ENCODE results near the gene UBE2E2.

UBE2E2 gene

DNA sequence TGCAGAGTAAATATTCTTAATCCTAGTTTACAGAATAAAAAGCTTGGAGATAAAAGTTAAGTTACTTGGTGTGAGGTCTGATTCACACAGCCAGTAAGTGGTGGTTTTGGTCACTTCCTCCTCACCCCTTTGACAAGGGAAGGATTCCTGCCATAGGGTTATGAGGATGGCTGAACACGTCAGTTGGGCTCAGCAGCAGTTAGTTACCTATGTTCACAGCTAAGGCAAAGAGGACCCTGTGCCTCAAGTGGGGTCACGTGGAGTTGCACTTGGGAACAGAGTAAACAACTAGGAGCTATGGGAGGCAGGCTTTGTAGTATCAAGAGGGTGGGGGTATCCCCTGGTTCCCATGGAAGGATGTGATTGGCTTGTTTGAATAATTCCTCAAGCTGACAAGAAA is 232.2 kb downstream of the UBE2E2 start:
- no peak for DNase-seq

DNA sequence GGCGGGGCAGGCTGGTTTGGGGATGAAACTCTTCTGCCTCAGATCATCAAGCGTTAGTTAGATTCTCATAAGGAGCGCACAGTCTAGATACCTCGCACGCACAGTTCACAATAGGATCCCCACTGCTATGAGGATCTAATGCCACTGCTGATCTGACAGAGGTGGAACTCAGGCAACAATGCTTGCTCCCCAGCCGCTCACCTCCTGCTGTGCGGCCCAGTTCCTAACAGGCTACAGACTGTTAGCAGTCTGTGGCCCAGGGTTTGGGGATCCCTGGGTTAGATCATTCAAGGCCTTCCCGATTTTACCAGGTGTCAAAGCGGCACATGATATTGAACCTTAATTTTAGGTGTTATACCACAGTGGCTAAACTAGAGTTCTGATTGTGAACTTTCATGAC is 232.8 kb downstream of the UBE2E2 start:
- no peak for DNase-seq

DNA sequence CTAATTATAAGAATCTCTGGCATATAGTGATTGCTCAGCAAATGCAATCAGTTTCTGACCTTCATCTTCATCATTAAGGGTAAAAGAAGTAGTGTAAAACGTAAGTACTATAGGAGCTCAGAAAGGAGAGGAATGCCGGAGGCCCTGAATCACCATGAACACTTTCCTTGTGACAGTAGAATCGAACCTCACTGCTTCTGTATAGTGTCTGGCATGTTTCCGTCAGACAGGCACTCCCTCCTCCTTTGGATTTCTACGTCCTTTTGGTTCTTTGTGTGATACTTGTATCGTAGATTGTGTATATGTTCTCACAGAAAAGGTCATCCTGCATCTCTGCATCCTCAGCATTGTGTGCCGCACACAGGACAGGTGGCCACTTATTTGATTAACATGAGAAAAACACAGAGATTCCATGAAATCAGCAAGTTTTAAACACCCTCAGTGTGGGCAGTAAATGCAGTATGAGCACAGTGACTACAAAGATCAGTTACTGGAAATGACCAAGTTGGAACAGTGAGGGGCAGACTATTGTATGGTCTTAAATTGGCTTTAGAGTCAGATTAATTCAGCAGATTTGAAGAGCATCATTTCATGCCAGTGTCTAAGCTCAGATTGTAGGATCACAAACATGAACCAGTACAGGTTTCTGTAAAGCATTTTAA is 234.5 kb downstream of the UBE2E2 start:
- no peak for DNase-seq

DNA sequence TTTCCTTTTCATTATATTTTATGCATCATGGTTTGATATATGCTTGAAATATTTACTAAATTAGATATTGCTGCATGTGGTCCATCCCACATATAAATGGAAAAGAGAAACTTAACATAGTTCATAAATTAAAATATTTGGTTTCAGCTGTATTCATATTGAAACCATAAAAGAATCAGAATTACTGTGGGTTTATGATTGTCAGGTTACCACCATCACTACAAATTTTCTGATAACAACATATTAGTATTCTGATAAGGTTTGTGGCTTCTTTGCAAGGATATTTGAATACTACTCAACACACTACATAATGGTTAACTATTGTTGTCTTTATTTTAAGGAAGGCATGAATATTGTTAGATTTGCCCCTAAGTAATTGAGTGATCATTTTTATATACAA is 235.5 kb downstream of the UBE2E2 start:
- no peak for DNase-seq

DNA sequence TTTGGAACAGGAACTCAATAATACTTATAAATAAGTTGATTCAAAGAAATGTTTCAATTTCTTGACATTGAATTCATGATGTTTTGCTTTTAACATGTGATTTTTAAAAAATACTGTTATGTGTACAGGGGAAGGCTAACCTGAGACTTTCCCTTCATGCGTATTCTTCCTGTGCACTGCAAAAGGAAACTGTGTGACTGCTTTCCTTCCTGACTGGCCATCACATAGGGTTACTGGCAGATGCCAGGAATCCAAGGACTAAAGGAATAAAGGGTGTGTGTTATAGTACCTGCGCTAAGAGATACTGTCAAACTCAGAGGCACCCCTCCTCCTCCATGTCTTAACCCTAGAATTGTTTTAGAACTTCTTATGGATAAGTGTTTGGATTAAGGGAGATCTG is 236.0 kb downstream of the UBE2E2 start:
- DNase-seq, result no peak

DNA sequence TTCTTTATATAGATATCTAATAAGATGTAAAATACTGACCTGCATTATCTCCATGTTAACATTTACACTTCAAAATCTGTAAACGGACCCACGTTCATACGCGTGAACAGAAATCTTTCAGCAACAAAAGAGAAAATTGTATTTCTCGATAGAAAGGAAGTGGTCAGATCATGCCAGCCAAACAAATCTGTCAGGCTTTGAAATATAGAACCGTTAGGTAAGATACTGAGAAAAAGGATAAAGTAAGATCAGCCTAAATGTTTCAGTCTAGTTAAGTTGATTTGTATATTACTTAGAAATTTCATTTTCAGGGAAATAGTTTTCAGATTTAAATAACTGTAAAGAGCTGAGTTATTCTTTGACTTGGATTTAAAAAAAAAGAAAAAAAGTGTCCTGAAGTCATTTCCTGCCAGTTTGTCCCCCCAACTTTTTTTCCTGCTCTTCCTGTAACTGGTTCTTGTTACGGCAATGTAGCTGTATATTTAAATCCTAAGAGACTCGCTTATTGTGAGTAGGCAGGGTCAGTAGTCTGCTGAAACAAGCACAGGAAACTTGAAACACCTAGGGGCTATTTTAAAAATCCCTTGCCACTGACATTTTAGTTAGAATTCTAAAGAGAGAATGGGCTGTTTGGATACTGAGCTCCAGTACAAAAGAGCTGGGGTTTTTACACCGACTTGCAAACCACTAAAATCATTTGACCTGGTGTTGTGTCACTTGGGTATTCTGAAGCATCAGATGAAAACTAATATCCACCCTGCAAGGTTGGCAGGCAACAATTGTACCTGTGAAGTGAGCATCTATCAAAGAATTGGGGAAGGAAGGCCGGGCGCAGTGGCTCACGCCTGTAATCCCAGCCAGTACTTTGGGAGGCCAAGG is 237.5 kb downstream of the UBE2E2 start:
- no peak for DNase-seq

DNA sequence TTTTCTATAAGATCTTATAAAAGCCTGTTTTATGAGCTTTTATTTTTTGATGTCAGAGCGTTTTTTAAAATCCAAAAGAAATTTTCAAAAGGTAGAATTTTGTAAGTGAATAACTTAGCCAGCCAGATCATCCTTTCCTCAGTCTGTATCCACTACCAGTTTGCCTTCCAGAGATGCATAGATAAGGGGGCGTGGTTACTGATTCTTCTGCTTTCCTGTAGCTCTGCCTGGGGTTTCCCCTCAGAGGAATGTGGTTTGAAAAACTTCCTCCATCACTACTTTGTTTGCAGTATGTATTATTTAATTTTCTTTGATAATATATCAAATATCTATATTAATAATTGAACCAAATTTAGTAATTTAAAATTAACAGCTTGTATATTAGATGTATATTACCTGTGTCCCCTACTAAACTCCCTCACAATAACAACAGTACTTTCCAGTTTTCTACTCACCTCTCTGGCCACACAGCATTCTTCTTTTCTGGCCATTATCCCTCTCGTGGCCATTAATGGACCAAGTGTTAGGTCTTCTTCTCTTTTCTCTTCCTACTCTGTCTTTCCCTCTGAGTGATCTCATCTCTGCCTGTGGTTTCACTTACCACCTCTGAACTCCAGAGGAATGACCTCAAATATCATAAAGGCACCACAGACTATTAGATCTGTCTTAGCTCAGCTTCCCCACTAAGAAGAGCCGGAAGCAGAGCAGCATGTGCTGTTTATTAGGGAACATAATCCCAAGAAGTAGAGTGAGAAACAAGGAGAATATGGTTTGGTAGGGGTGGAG is 239.7 kb downstream of the UBE2E2 start:
- DNase-seq, result no peak

DNA sequence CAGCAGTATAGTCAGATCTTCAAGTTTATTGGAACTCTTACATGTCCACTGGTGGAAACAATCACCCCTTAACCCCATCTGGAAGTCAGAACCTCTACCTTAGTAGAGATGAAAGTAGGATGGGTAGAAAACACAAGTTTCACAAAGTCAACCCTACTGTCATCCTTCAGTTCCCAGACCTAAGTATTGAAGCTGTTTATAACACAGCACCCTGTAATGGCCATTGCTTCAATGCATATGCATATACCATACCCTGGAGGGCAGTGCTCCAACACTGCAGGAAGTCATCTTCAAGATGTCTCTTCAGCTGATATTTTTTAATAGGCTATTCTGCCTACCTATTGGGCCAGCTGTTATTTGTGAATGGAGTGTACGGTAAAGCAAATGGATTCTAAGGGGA is 241.3 kb downstream of the UBE2E2 start:
- no peak for DNase-seq

DNA sequence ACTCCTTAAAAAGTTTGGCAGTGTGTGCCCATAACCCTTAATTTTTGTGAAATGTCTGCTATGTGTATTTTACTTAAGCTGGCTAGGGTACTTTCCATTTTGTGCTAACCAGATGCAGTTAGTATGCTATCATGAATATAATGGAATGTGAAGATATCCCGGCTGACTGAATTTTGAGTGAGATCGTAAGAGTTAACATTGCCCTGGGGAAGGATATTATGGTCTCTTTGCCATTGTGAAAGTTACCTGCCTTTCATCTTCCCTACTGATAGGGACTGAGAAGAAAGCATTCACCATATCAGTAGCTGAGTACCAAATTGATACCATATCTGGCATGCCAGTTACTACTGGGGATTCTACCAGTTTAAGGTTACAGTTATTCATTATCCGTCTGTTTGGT is 243.2 kb downstream of the UBE2E2 start:
- no peak for DNase-seq

DNA sequence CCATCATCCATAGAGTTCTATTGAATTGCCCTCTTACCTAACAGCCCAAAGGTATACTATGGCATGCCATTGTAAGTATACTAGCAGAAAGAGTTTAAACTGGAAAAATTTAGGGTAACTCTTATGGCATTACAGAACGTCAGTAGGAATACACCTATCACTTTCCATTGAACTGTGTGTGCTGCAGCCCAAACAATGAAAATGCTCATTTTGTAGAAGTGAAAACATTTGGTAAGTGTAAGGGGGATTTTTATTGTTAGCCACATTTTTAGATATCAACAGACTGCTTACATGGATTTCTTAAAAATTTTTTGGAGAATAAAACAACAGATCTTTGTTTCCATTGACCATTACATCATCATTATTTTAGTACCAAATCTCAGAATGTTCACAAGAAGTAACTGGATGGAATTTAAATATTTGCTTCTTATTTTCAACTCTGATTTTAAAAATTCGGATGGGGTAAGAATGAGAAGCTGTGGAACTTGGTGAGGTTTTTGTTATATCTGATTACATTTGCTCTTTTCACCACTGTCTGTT is 245.9 kb downstream of the UBE2E2 start:
- DNase-seq, result no peak

DNA sequence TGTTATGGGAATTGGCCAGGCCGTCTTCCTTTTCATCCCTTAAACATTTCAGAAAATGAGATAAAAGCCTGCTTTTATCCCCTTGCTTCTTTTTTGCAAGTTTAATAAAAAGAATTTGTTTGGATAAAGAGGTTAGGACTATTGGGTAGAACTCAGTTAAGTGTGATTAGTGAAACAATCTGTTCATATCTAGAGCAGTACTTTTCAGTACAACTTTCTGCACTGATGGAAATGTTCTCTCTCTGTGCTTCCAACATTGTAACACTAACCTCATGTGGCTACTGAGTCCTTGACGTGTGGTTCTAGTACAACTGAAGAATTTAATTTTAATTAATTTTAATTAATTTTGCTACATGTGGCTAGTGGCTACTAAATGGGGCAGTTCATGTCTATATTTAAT is 246.9 kb downstream of the UBE2E2 start:
- no peak for DNase-seq

DNA sequence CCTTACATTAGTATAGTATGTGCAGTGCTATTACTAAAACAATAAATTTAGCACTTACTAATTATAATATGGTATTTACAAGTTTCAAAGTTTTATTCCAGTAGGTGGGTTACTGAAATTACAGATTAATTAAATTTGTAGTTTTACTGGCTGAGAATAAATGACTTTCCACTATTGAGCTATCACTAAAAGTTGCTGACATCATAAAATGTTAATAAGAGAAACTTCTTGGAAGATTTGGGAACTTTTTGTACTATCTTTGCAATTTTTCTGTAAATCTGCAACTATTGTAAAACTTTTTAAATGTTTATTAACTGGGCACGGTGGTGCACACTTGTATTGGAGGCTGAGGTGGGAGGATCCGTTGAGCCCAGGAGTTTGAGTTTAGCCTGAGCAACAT is 247.7 kb downstream of the UBE2E2 start:
- DNase-seq, result no peak

DNA sequence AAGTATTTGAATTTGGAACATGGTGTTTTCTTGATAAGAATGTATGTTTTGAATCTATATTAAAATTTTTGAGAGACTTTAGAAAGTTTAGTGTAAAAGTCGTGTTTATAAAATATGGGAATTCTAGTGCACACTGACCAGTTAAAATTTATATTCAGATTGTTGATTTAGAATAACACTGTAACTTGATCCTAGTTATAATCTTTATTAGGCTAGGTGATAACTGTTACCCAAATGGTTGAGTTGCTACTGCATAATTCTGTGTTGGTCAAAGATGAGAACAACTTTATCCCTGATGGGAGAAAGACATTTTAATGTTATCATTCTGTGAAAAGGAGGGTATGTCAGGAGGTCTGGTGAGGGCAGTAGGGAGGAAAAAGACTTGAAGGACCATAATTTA is 249.3 kb downstream of the UBE2E2 start:
- DNase-seq, result no peak

DNA sequence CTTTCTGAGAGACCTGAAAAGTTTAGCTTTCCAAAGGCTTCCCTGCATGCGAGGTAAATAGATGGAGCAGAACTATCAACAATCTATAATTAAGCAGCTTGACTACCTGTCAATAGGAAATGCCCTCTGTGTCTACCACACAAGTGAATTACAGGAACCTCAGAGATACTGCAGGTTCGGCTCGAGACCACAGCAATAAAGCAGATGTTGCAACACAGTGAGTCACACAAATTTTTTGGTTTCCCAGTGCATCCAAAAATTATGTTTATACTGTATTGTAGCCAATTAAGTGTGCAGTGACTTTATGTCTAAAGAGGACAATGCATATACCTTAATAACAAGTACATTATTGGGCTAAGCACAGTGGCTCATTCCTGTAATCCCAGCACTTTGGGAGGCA is 252.0 kb downstream of the UBE2E2 start:
- no peak for DNase-seq

DNA sequence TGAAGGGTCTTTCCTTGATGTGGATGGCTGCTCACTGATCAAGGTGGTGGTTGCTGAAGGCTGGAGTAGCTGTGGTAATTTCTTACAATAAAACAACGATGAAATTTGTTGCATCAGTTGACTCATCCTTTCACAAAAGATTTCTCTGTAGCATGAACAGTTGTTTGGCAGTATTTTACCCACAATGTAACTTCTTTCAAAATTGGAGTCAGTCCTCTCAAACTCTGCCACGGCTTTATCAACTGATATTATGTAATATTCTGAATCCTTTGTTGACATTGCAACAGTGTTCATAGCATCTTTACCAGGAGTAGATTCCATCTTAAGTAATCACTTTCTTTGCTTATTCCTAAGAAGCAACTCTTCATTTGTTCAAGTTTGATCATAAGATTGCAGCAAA is 252.6 kb downstream of the UBE2E2 start:
- DNase-seq, result no peak

DNA sequence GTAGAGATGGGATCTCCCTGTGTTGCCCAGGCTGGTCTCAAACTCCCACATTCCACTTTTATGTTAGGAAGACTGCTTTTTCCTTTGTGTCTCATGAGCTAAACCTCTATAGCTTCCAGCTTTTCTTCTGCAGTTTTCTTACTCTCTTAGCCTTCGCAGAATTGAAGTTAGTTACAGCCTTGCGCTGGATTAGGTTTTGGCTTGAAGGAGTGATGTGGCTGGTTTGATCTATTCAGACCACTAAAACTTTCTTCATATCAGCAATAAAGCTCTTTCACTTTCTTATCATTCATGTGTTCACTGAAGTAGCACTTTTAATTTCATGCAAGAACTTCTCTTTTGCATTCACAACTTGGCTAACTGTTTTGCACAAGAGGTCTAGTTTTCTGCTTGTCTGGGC is 254.6 kb downstream of the UBE2E2 start:
- DNase-seq, result no peak

DNA sequence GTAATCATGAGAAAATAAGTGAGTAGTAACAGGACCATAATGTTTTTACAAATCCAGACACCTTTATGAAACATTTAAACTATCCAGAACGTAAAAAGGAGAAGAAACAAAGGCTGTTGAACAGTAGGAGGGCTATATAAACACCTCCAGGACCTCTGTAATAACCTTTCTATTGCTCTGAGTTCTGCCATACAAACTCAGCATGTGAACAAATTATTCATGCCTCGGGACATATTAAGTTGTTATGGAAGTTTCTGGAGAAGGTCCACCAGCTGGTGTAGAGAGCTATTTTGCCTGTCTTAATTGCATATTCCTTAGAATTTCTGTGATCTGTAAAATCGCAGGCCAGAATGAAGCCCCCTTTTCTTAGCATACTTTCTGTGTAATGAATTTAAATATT is 256.3 kb downstream of the UBE2E2 start:
- no peak for DNase-seq

DNA sequence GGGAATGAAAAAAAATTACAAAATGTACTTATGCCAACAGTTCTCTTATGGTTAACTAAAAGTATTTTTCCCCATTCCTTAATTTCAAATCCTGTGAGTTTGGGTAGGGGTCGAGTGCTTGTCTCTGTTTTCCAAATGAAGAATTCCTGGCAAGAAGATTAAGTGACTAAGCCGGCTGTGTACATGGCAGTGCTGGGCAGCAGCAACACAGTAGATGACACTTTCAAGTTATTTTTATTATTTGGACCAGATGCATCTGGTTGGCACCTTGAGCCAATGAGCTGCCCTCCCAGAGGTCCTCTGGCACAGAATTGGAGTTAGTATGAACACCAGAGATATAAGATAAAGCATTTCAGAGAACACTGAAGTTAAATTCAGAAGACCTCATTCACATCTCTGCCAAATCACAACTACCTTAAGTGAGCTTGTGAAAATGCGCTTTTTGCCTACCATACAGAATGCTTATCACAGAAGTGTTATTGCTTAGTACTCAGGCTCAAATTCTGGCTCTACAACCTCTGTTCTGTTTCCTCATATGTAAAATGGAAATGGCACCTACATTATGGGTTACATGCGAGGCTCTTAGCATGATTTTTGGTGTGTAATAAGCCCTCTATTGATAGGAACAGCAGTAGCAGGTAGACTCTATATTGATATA is 256.9 kb downstream of the UBE2E2 start:
- DNase-seq, result no peak

DNA sequence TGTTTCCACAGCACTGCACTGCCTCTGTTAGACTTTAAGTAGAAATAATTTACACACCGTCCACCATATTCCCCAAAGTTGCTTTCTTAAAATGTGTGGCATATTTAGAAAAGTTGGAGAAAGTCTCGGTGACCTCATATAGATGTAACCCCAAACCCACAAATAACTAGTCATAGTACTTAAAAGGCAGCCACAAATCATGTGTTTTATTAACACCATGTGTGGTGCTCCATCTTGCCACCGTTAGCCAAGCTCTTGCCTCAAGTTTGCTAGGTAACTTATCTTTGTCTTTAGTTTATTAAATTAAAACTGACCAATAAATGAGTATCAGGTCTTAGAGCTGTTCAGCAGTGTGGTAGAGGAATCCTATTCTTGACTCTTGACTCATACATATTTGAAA is 257.9 kb downstream of the UBE2E2 start:
- DNase-seq, result no peak

DNA sequence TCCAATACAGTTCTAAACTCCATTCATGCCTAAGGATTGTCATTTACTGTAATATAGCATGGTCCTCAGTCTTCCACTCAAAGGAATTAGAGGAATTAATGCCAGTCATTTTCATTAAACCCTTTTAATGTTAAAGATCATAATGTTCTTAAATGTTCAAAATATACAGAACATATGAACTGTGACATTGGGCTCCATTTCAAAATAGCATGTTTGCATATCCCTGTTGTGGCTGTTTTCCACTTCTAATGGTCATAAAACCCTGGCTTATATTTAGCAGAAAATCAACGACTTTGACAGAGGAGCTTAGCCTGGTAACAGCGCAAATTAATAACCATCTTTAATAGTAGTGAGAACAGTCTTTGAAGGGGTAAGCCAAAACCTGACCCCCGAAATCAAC is 260.7 kb downstream of the UBE2E2 start:
- no peak for DNase-seq

DNA sequence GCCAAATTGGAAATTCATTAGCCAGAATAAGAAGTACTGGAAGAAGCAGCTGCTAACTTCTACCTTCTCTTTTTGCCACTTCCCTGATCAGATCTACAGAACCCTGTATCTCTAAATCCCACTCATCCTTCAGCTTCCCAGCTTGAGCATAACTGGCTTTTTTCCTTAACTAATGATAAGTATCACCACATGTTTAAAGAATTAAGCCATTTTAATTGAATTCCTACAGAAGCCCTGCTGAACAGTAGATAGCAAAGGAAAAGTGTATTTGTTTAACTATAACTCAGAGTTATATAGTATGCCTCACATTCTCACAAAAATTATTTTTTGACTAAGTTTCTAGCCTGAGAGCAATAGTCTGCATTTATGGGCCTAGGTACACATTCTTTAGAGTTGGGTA is 262.4 kb downstream of the UBE2E2 start:
- no peak for DNase-seq

DNA sequence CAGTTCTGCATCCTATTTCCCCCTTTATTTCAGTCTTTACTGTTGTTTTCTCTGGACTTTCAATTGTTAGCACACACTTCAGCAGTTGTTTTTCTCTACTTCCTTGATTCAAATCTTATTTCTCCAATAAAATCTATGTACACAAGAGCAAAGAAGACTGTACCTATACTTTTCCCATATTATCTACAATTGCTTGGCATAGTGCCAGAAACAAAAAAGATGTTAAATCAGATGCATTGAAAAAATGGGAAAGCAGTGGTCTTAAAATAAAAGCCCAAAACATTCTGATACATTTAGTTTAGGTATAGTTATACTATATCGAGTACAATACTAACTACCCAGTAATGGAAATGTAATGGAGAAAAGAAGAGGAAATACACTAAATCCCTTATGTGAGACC is 265.1 kb downstream of the UBE2E2 start:
- DNase-seq, result no peak

All from amygdala (tissue), 56 donors.